ENCODE results near the gene MX1.

The MX1 gene

GRCh38 chr21:41466024-41466820 lies 40.2 kb downstream of the MX1 start:
- DNase-seq: no peak

- no peak for DNase-seq
Measured at GRCh38 chr21:41470054-41470453, 44.0 kb downstream of the MX1 start.

GRCh38 chr21:41472753-41473548 lies 46.9 kb downstream of the MX1 start:
- DNase-seq: no peak

- DNase-seq: no peak
Measured at GRCh38 chr21:41475714-41476420, 49.8 kb downstream of the MX1 start.

GRCh38 chr21:41477641-41478318 lies 51.7 kb downstream of the MX1 start:
- no peak for DNase-seq

GRCh38 chr21:41478319-41479177 lies 52.5 kb downstream of the MX1 start:
- DNase-seq: no peak

GRCh38 chr21:41479686-41480085 lies 53.6 kb downstream of the MX1 start:
- no peak for DNase-seq

- DNase-seq: no peak
Measured at GRCh38 chr21:41480086-41480690, 54.1 kb downstream of the MX1 start.

GRCh38 chr21:41481191-41481590 lies 55.2 kb downstream of the MX1 start:
- DNase-seq: peak; percentile 90

GRCh38 chr21:41482301-41482700 lies 56.3 kb downstream of the MX1 start:
- DNase-seq: peak; percentile 85

- no peak for DNase-seq
Measured at GRCh38 chr21:41482980-41483379, 56.9 kb downstream of the MX1 start.

GRCh38 chr21:41483415-41483814 lies 57.4 kb downstream of the MX1 start:
- DNase-seq: no peak

GRCh38 chr21:41483973-41484372 lies 57.9 kb downstream of the MX1 start:
- no peak for DNase-seq

- no peak for DNase-seq
Measured at GRCh38 chr21:41487082-41487481, 61.0 kb downstream of the MX1 start.

- no peak for DNase-seq
Measured at GRCh38 chr21:41488080-41488479, 62.0 kb downstream of the MX1 start.

GRCh38 chr21:41489329-41489728 lies 63.3 kb downstream of the MX1 start:
- no peak for DNase-seq

GRCh38 chr21:41490330-41490729 lies 64.3 kb downstream of the MX1 start:
- DNase-seq: no peak

- no peak for DNase-seq
Measured at GRCh38 chr21:41491412-41491811, 65.4 kb downstream of the MX1 start.

- no peak for DNase-seq
Measured at GRCh38 chr21:41494242-41494641, 68.2 kb downstream of the MX1 start.

- DNase-seq: no peak
Measured at GRCh38 chr21:41497008-41497407, 71.0 kb downstream of the MX1 start.

GRCh38 chr21:41497788-41498187 lies 71.7 kb downstream of the MX1 start:
- no peak for DNase-seq

- DNase-seq: no peak
Measured at GRCh38 chr21:41499920-41500319, 73.9 kb downstream of the MX1 start.
